Measurements from ENCODE around the gene CDKN2B. TPM values are rescaled to one million over a fixed set of nuclear protein-coding genes. Genes with fewer than 3 reads are reported as not detected.
"Not testable (repeated sequence)": the region's sequence is repeated elsewhere in the genome, so short reads cannot be mapped to it uniquely, and the experiment has no call there.

CDKN2B gene
- total RNA-seq, 3 donors from 2014 or later = 7.3 to 70.1 (median 18.4) TPM

- no peak overlapping the region for H3K27ac ChIP-seq
- TF ChIP-seq POLR2AphosphoS5 (IDR thresholded peaks at IDR 0.05) (no peak), POLR2A (IDR thresholded peaks at IDR 0.05) (no peak), CTCF (IDR thresholded peaks at IDR 0.05) (no peak)
- intact Hi-C loops (cut with DNase I; ENCODE audit: low total_unique reads) = no loop called here
- H3K4me1 ChIP-seq = no peaks in the 10 kb centered on the region
- no peak for DNase-seq (ENCODE audit: low spot score in 2 of 2)
- H3K27me3 ChIP-seq = peaks cover 0 to 52% of the 10 kb centered on the region in 2 donors
- H3K4me3 ChIP-seq = peak overlapping the region; percentile 21 to 58 (median 37)
- peaks cover 0 to 5% of the 10 kb centered on the region in 2 donors for H3K9me3 ChIP-seq
- H3K36me3 ChIP-seq = no peaks in the 10 kb centered on the region
Measured at GRCh38 chr9:21964925-21965385, 44.1 kb downstream of the CDKN2B start.

- no peaks in the 10 kb centered on the region for H3K4me1 ChIP-seq
Measured at GRCh38 chr9:21961569-21961968, 47.5 kb downstream of the CDKN2B start.

GRCh38 chr9:21959268-21959667, 49.8 kb downstream of the CDKN2B start:
- H3K27ac ChIP-seq; H3K9me3 ChIP-seq; H3K27me3 ChIP-seq; H3K4me1 ChIP-seq; intact Hi-C loops (cut with DNase I; ENCODE audit: low total_unique reads); H3K36me3 ChIP-seq; DNase-seq (ENCODE audit: low spot score in 2 of 2); H3K4me3 ChIP-seq: not testable (repeated sequence)

More at GRCh38 chr9:21961569-21961968, 47.5 kb downstream of the CDKN2B start:
- TF ChIP-seq CTCF (IDR thresholded peaks at IDR 0.05) (no peak), POLR2A (IDR thresholded peaks at IDR 0.05) (no peak), POLR2AphosphoS5 (IDR thresholded peaks at IDR 0.05) (no peak)
- peaks cover 0 to 18% of the 10 kb centered on the region in 2 donors for H3K27me3 ChIP-seq
- peaks cover 0 to 5% of the 10 kb centered on the region in 2 donors for H3K9me3 ChIP-seq
- intact Hi-C loops (cut with DNase I; ENCODE audit: low total_unique reads) = no loop called here
- no peak overlapping the region for H3K27ac ChIP-seq
- no peak overlapping the region for H3K4me3 ChIP-seq
- no peaks in the 10 kb centered on the region for H3K36me3 ChIP-seq
- DNase-seq (ENCODE audit: low spot score in 2 of 2) = no peak

- Histone ChIP-seq H3K27ac (no peak overlapping the region), H3K27me3 (no peaks in the 10 kb centered on the region), H3K36me3 (no peaks in the 10 kb centered on the region), H3K4me1 (no peaks in the 10 kb centered on the region), H3K9me3 (peaks cover 0 to 5% of the 10 kb centered on the region in 2 donors), H3K4me3 (no peak overlapping the region)
- no peak for DNase-seq (ENCODE audit: low spot score in 2 of 2)
- no peak for TF ChIP-seq POLR2A (IDR thresholded peaks at IDR 0.05)
- TF ChIP-seq POLR2AphosphoS5 (IDR thresholded peaks at IDR 0.05) = no peak
- TF ChIP-seq CTCF (IDR thresholded peaks at IDR 0.05) = no peak
- intact Hi-C loops (cut with DNase I; ENCODE audit: low total_unique reads) = no loop called here
Measured at GRCh38 chr9:21958833-21959232, 50.3 kb downstream of the CDKN2B start.

Other genes with a start within 250 kb of the CDKN2B start
- gene MTAP, start 206.7 kb downstream of the CDKN2B start, total RNA-seq = 10 to 100 TPM; 20.8 to 40.2 (median 29.5) TPM
- gene CDKN2A, start 14.9 kb downstream of the CDKN2B start, total RNA-seq = 10 to 100 TPM in 1 of 3 donors, 1 to 10 TPM in 1, under 1 TPM in 1; 0.80 to 19.3 (median 3.5) TPM
- 1 to 10 TPM; 1.3 to 4.6 (median 3.2) TPM for gene CDKN2B-AS1, start 14.5 kb downstream of the CDKN2B start, total RNA-seq

Data from breast epithelium (tissue), 4 donors.